ENCODE results near the gene ENTPD3.

Gene ENTPD3

DNA sequence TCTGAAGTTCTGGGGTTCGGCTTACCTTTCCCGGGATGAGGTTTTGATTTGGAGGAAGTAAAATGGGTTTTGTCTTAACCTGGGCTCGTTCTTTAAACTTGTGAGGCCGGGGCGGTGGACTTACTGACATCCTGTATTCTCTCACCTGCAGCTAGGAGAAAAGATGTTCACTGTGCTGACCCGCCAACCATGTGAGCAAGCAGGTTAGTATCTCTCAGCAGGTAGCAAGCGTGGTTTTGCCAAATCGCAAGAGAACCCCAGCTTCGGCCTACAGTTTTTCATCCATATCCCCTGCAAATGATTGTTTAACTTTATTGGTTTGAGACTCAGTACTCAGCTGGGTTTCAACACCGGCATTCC lies 891 bp downstream of the ENTPD3 start:
- Histone ChIP-seq H3K9me3 (ENCODE audit: severe bottlenecking) (no peaks in the 10 kb centered on the region), H3K27ac (no peak overlapping the region), H3K27me3 (ENCODE audit: insufficient read depth, low read depth, severe bottlenecking) (peaks cover 5% of the 10 kb centered on the region), H3K4me3 (ENCODE audit: low read depth, low read length) (no peak overlapping the region), H3K36me3 (no peaks in the 10 kb centered on the region)
- no peak for DNase-seq
- TF ChIP-seq CTCF (IDR thresholded peaks at IDR 0.05; ENCODE audit: low read depth, low read length): no peak

- Histone ChIP-seq H3K27ac (no peak overlapping the region), H3K4me3 (ENCODE audit: low read depth, low read length) (no peak overlapping the region), H3K36me3 (no peaks in the 10 kb centered on the region), H3K9me3 (ENCODE audit: severe bottlenecking) (no peaks in the 10 kb centered on the region), H3K27me3 (ENCODE audit: insufficient read depth, low read depth, severe bottlenecking) (no peaks in the 10 kb centered on the region)
- no peak for DNase-seq
- no peak for TF ChIP-seq CTCF (IDR thresholded peaks at IDR 0.05; ENCODE audit: low read depth, low read length)
Measured at GRCh38 chr3:40396406-40396805, 9.4 kb downstream of the ENTPD3 start.

DNA sequence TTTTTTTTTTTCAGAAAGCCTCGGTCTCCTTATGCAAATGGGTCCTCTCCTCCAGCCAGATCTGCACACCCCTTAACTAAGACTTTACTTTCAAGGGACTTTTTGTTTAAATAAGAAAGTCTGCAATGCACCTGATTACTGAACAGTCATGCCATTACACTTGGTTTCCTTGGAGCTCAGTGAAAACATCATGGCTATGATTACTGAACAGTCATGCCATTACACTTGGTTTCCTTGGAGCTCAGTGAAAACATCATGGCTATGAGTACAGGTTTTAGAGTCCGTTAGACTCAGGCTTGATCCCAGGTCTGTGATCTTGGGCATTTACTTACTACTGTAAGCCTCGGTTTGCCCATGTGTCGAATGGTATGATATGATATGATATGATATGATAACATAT lies 10.1 kb downstream of the ENTPD3 start:
- TF ChIP-seq CTCF (IDR thresholded peaks at IDR 0.05; ENCODE audit: low read depth, low read length): no peak
- DNase-seq: no peak

DNA sequence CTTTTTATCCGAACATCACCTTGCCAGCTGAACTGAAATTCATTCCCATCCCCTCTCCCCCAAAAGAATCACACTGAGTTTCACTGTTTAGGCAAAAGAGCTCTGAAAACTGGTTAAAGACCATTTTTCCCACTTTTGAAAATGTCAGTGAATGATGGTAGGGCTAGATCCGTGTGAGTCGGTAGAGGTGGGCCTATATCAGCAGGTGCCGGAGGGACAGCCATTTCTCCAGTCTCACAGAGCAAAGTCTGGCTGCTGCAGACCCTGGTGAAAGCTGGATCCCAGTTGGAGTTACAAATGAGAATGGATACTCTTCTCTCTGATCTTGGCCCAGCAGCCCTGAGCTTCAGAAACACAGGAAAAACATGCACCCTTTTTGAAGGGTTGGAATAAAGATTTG lies 10.9 kb downstream of the ENTPD3 start:
- no peak for DNase-seq
- TF ChIP-seq CTCF (IDR thresholded peaks at IDR 0.05; ENCODE audit: low read depth, low read length): no peak
- Histone ChIP-seq H3K27me3 (ENCODE audit: insufficient read depth, low read depth, severe bottlenecking) (no peaks in the 10 kb centered on the region), H3K27ac (no peak overlapping the region), H3K4me3 (ENCODE audit: low read depth, low read length) (no peak overlapping the region), H3K9me3 (ENCODE audit: severe bottlenecking) (no peaks in the 10 kb centered on the region), H3K36me3 (no peaks in the 10 kb centered on the region)

More for the DNA sequence above, 10.1 kb downstream of the ENTPD3 start:
- no peaks in the 10 kb centered on the region for H3K27me3 ChIP-seq (ENCODE audit: insufficient read depth, low read depth, severe bottlenecking)
- no peak overlapping the region for H3K4me3 ChIP-seq (ENCODE audit: low read depth, low read length)
- H3K36me3 ChIP-seq: no peaks in the 10 kb centered on the region
- H3K9me3 ChIP-seq (ENCODE audit: severe bottlenecking): no peaks in the 10 kb centered on the region
- H3K27ac ChIP-seq: no peak overlapping the region

DNA sequence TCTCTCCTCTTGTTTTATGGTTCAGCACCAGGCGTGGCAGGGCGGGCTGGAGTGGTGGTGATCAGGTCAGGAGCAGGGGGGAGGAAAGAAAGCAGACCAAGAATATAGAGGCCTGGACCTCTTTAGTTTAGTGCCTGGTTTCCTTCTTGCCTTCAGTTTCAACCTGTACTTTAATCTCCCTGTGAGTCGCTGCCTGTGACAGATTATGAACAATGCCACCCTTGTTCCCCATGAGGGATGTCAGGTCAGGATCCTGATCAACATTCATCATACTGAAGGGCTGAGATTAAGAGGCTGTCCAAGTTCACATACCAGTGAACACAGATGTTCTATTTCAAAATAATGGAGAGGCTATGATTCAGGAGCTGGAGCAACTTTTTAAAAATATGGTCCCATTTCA lies 11.4 kb downstream of the ENTPD3 start:
- no peak for TF ChIP-seq CTCF (IDR thresholded peaks at IDR 0.05; ENCODE audit: low read depth, low read length)
- Histone ChIP-seq H3K4me3 (ENCODE audit: low read depth, low read length) (no peak overlapping the region), H3K9me3 (ENCODE audit: severe bottlenecking) (no peaks in the 10 kb centered on the region), H3K27ac (no peak overlapping the region), H3K27me3 (ENCODE audit: insufficient read depth, low read depth, severe bottlenecking) (no peaks in the 10 kb centered on the region), H3K36me3 (no peaks in the 10 kb centered on the region)
- DNase-seq: peak; percentile 24

- no peak for TF ChIP-seq CTCF (IDR thresholded peaks at IDR 0.05; ENCODE audit: low read depth, low read length)
- no peak for DNase-seq
- H3K27ac ChIP-seq: no peak overlapping the region
Measured at GRCh38 chr3:40404591-40405198, 17.7 kb downstream of the ENTPD3 start.

More at GRCh38 chr3:40404591-40405198, 17.7 kb downstream of the ENTPD3 start:
- no peaks in the 10 kb centered on the region for H3K9me3 ChIP-seq (ENCODE audit: severe bottlenecking)
- no peaks in the 10 kb centered on the region for H3K36me3 ChIP-seq
- no peak overlapping the region for H3K4me3 ChIP-seq (ENCODE audit: low read depth, low read length)
- no peaks in the 10 kb centered on the region for H3K27me3 ChIP-seq (ENCODE audit: insufficient read depth, low read depth, severe bottlenecking)

Data from WERI-Rb-1 (cell line).